GM12801 (cell line): ENCODE data around the gene COP1.

Experiments
- TF ChIP-seq, protein P1 (sequence below): IDR thresholded peaks from one replicate; pipeline ENCODE4 v1.5.1; 2011; ENCODE audit warnings: control low read depth; ENCODE audit not compliant: insufficient read length; ENCODE audit errors: extremely low read depth

Gene COP1

DNA sequence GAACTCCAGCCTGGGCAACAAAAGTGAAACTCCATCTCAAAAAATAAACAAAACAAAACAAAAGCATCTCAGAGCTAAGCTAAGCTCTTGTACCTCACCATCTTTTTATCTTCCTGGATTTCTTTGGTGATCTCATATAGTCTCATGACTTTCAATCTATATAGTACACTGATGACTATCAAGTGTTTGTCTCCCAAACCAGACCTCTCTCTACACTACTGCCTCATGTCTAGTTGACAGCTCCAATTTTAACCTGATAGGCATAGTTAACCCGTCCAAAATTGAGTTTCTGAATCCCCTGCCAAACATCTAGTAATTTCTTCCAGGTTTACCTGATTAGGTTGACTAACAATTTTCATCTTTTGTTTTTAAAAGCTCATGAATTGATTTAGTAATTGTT is 151.7 kb downstream of the COP1 start:
- TF ChIP-seq, protein P1, sequence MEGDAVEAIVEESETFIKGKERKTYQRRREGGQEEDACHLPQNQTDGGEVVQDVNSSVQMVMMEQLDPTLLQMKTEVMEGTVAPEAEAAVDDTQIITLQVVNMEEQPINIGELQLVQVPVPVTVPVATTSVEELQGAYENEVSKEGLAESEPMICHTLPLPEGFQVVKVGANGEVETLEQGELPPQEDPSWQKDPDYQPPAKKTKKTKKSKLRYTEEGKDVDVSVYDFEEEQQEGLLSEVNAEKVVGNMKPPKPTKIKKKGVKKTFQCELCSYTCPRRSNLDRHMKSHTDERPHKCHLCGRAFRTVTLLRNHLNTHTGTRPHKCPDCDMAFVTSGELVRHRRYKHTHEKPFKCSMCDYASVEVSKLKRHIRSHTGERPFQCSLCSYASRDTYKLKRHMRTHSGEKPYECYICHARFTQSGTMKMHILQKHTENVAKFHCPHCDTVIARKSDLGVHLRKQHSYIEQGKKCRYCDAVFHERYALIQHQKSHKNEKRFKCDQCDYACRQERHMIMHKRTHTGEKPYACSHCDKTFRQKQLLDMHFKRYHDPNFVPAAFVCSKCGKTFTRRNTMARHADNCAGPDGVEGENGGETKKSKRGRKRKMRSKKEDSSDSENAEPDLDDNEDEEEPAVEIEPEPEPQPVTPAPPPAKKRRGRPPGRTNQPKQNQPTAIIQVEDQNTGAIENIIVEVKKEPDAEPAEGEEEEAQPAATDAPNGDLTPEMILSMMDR: no peak

DNA sequence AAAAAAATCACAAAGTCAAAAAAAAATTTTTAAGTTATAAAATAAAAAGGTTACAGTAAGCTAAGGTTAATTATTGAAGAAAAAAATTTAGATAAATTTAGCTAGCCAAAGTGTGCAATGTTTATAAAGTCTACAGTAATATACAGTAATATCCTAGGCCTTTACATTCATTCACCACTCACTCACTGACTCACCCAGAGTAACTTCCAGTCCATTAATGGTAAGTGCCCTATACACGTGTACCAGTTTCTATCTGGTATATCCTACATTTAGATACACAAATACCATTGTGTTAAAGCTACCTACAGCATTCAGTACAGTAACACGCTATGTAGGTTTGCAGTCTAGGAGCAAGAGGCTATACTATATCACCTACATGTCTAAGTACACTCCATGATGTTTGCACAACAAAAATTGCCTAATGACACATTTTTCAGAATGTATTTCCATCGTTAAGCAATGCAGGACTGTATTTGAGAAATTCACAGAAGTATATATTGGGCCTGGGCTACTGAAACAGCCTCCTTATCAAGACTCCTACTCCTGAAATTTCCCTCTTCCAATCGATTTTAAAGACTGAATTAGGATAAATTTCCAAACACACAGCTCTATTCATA is 155.1 kb downstream of the COP1 start:
- TF ChIP-seq, protein P1: no peak

DNA sequence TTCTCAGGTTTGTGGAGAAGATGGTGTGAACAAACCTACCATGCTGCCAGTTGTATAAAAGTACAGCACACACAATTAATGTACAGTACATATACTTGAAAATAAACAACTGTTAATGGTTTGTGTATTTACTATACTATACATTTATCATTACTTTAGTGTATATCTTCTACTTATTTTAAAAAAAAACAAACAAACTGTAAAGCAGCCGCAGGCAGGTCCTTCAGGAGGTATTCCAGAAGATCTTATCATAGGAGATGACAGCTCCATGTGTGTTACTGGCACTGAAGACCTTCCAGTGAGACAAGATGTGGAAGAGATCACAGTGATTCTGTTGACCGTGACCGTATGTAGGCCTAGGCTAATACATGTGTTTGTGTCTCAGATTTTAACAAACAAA is 155.7 kb downstream of the COP1 start:
- TF ChIP-seq, protein P1: no peak

DNA sequence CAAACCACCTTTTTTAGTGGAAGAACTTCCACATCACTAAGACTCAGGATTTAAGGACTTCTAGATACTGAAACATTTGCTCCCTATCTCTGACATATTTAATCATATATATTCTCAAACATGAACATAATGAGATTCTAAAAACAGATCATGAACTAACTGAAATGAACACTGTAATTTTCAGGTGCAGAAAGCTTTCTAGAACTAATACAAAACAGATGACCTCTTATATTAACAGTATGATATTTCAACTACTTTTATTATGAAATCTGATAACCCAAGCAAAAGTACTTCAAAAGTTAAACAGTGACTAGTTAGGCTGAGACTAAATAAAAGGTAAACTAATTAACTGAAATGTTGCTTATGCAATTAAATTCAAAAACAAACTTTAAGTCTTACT is 157.5 kb downstream of the COP1 start:
- TF ChIP-seq, protein P1: no peak

DNA sequence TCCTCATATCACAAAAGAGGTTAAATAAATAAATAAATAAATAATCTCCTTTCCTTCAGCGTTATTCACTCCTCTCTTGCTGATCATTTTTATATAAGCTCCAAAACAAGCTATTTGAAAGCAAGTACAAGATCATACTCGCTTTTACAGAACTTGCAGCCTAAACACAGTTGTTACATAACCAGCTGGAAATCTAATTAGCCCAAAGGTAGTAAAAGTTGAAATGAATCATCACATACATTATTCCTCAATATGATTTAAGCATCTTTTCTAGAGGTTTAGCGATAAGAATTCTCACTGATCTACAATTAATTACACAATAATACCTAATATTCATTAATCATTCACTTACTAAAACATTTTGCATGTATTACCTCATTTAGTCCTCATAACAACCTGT is 160.2 kb downstream of the COP1 start:
- TF ChIP-seq, protein P1: no peak

DNA sequence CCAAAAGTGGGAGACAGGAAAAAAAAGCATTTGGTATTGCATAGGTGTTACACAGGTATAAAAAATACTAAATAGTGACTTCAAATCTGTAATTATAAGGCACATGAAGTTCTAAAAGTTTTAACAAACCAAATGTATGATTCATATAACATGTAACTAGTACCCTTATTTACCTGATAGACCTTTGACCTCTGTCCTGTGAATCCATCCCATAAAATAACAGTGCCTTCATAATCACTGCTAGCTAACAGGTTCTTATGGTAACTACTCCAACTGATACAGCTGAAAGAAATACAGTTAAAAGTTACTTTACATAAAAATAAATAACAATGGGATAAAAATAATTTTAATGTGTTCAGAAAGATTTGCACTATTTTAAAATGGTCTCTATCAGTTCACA is 163.5 kb downstream of the COP1 start:
- TF ChIP-seq, protein P1: no peak

DNA sequence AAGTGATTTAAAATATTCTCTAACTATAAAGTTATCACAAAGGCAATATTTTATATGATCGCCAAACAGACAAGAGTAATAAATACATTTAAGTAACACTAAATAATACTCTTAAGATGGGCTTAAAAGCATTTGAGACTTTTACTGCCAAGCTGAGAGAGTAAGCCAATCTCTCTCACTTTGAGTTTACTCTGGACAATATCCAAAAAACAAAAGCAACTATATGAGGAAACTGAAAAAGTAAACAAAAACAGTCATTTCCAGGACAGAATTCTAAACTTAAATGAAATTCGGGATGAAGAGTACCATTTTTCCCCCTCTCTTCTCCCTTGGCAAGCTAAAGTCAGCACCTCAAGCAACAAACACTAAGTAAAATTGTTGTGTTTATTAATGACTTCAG is 173.2 kb downstream of the COP1 start:
- TF ChIP-seq, protein P1: no peak
